Mesendoderm (in vitro differentiated cells): Measurements from ENCODE around the gene DENND4C.

Source experiments
- DNase-seq: peaks from one replicate; pipeline ENCODE4 v3.0.0; 2013
- H2AK5ac ChIP-seq: 2 replicates; pipeline ENCODE4 v1.6.1; 2013; ENCODE audit warnings: low read length, inconsistent platforms
- H2BK120ac ChIP-seq: 2 replicates; pipeline ENCODE4 v1.6.1; 2013; ENCODE audit warnings: low read depth, mild to moderate bottlenecking, low read length, moderate library complexity, mixed read lengths
- H2BK15ac ChIP-seq: replicated peaks from 2 replicates; pipeline ENCODE4 v1.6.1; 2013; ENCODE audit warnings: low read depth, mild to moderate bottlenecking, moderate library complexity
- H2BK5ac ChIP-seq: 2 replicates; pipeline ENCODE4 v1.6.1; 2013; ENCODE audit warnings: low read length, inconsistent platforms
- H3K18ac ChIP-seq: 2 replicates; pipeline ENCODE4 v1.6.1; 2013; ENCODE audit warnings: mild to moderate bottlenecking, low read length, mixed read lengths
- H3K23ac ChIP-seq: one replicate; pipeline ENCODE4 v1.6.1; 2013; ENCODE audit warnings: low read length
- H3K27ac ChIP-seq: 2 replicates; pipeline ENCODE4 v1.5.1; 2013; ENCODE audit warnings: low read depth, mild to moderate bottlenecking, inconsistent platforms, low read length, moderate library complexity
- H3K27me3 ChIP-seq: 2 replicates; pipeline ENCODE4 v1.6.1; 2013; ENCODE audit warnings: low read length, control low read depth, mild to moderate bottlenecking, inconsistent platforms; ENCODE audit not compliant: insufficient read depth, poor library complexity
- H3K36me3 ChIP-seq: 2 replicates; pipeline ENCODE4 v1.6.1; 2013; ENCODE audit warnings: low read length, inconsistent platforms; ENCODE audit not compliant: control insufficient read depth, insufficient read depth
- H3K4ac ChIP-seq: one replicate; pipeline ENCODE4 v1.6.1; 2013; ENCODE audit warnings: low read depth, mild to moderate bottlenecking, low read length, moderate library complexity
- H3K4me1 ChIP-seq: 2 replicates; pipeline ENCODE4 v1.6.1; 2013; ENCODE audit warnings: low read depth, low read length, inconsistent platforms; ENCODE audit not compliant: control insufficient read depth
- H3K4me2 ChIP-seq: 2 replicates; pipeline ENCODE4 v1.6.1; 2013; ENCODE audit warnings: low read length
- H3K4me3 ChIP-seq: 2 replicates; pipeline ENCODE4 v1.5.1; 2013; ENCODE audit warnings: mild to moderate bottlenecking, low read length
- H3K56ac ChIP-seq: one replicate; pipeline ENCODE4 v1.6.1; 2013; ENCODE audit warnings: low read length
- H3K79me1 ChIP-seq: 2 replicates; pipeline ENCODE4 v1.6.1; 2013; ENCODE audit warnings: low read length, inconsistent platforms
- H3K79me2 ChIP-seq: 2 replicates; pipeline ENCODE4 v1.6.1; 2013; ENCODE audit warnings: mild to moderate bottlenecking, low read length; ENCODE audit not compliant: control insufficient read depth, insufficient read depth
- H3K9ac ChIP-seq: 2 replicates; pipeline ENCODE4 v1.6.1; 2013; ENCODE audit warnings: low read length, inconsistent platforms
- H4K5ac ChIP-seq: one replicate; pipeline ENCODE4 v1.6.1; 2013; ENCODE audit warnings: low read length
- H4K8ac ChIP-seq: one replicate; pipeline ENCODE4 v1.6.1; 2013; ENCODE audit warnings: low read depth, mild to moderate bottlenecking, control low read depth, low read length, moderate library complexity
- WGBS: extraction: QIAGEN DNeasy Blood & Tissue Kit; methylation state at CpG from one replicate; pipeline ENCODE4 v1.1.7; 2013; ENCODE audit warnings: low lambda C conversion rate, missing lambda C conversion rate; ENCODE audit not compliant: insufficient coverage; ENCODE audit errors: extremely low coverage; 5-methylcytosine and 5-hydroxymethylcytosine counted together

DENND4C gene

GRCh38 chr9:19313573-19313972 lies 83.1 kb downstream of the DENND4C start:
- H2BK120ac ChIP-seq, result no peak overlapping the region
- H3K79me1 ChIP-seq, result no peaks in the 10 kb centered on the region
- no peak overlapping the region for H3K4me2 ChIP-seq
- H3K79me2 ChIP-seq, result no peaks in the 10 kb centered on the region
- no peak for DNase-seq
- H3K27me3 ChIP-seq, result no peaks in the 10 kb centered on the region
- H2BK5ac ChIP-seq, result no peak overlapping the region
- H4K8ac ChIP-seq, result no peak overlapping the region
- H2AK5ac ChIP-seq, result no peak overlapping the region
- no CpG with 5 or more reads among the region's 3 CpGs for WGBS
- no peak overlapping the region for H3K4me3 ChIP-seq
- H4K5ac ChIP-seq, result no peak overlapping the region
- no peak overlapping the region for H3K23ac ChIP-seq
- H3K9ac ChIP-seq, result no peak overlapping the region
- no peak overlapping the region for H3K18ac ChIP-seq
- no peak overlapping the region for H3K56ac ChIP-seq
- no peak overlapping the region for H3K4ac ChIP-seq
- H3K36me3 ChIP-seq, result no peaks in the 10 kb centered on the region
- no peak overlapping the region for H2BK15ac ChIP-seq
- H3K27ac ChIP-seq, result no peak overlapping the region
- no peaks in the 10 kb centered on the region for H3K4me1 ChIP-seq

GRCh38 chr9:19320495-19320894 lies 90.0 kb downstream of the DENND4C start:
- Histone ChIP-seq H3K4ac (no peak overlapping the region), H2BK120ac (no peak overlapping the region), H3K23ac (no peak overlapping the region), H3K18ac (no peak overlapping the region), H3K4me3 (no peak overlapping the region), H2BK5ac (no peak overlapping the region), H3K4me1 (no peaks in the 10 kb centered on the region), H3K79me1 (no peaks in the 10 kb centered on the region), H3K79me2 (no peaks in the 10 kb centered on the region), H2BK15ac (no peak overlapping the region), H4K5ac (no peak overlapping the region), H3K9ac (no peak overlapping the region), H3K56ac (no peak overlapping the region), H4K8ac (no peak overlapping the region), H3K36me3 (no peaks in the 10 kb centered on the region), H3K27ac (no peak overlapping the region), H3K27me3 (no peaks in the 10 kb centered on the region), H3K4me2 (no peak overlapping the region), H2AK5ac (no peak overlapping the region)
- DNase-seq, result no peak
- no CpG with 5 or more reads among the region's 1 CpG for WGBS

GRCh38 chr9:19331877-19332276 lies 101.4 kb downstream of the DENND4C start:
- Histone ChIP-seq H2BK15ac (no peak overlapping the region), H3K4me2 (no peak overlapping the region), H3K56ac (no peak overlapping the region), H3K79me2 (no peaks in the 10 kb centered on the region), H3K27ac (no peak overlapping the region), H4K8ac (no peak overlapping the region), H4K5ac (no peak overlapping the region), H3K79me1 (no peaks in the 10 kb centered on the region), H3K9ac (no peak overlapping the region), H2BK120ac (no peak overlapping the region), H2AK5ac (no peak overlapping the region), H3K23ac (no peak overlapping the region), H3K4ac (no peak overlapping the region), H3K4me3 (no peak overlapping the region), H3K18ac (no peak overlapping the region), H3K27me3 (no peaks in the 10 kb centered on the region), H3K4me1 (no peaks in the 10 kb centered on the region), H3K36me3 (no peaks in the 10 kb centered on the region), H2BK5ac (no peak overlapping the region)
- WGBS, result no CpG with 5 or more reads among the region's 2 CpGs
- no peak for DNase-seq

GRCh38 chr9:19336166-19336565 lies 105.7 kb downstream of the DENND4C start:
- H2BK15ac ChIP-seq, result no peak overlapping the region
- H3K4ac ChIP-seq, result no peak overlapping the region
- no peaks in the 10 kb centered on the region for H3K79me2 ChIP-seq
- H3K27ac ChIP-seq, result no peak overlapping the region
- no peak for DNase-seq
- no CpG with 5 or more reads among the region's 7 CpGs for WGBS
- H3K36me3 ChIP-seq, result peaks cover 1% of the 10 kb centered on the region
- H3K56ac ChIP-seq, result no peak overlapping the region
- no peak overlapping the region for H2BK120ac ChIP-seq
- no peaks in the 10 kb centered on the region for H3K27me3 ChIP-seq
- H2BK5ac ChIP-seq, result no peak overlapping the region
- H4K5ac ChIP-seq, result no peak overlapping the region
- H4K8ac ChIP-seq, result no peak overlapping the region
- H2AK5ac ChIP-seq, result no peak overlapping the region
- no peak overlapping the region for H3K9ac ChIP-seq
- H3K18ac ChIP-seq, result no peak overlapping the region
- no peak overlapping the region for H3K4me2 ChIP-seq
- H3K4me3 ChIP-seq, result no peak overlapping the region
- H3K79me1 ChIP-seq, result no peaks in the 10 kb centered on the region
- H3K4me1 ChIP-seq, result no peaks in the 10 kb centered on the region
- no peak overlapping the region for H3K23ac ChIP-seq

- Histone ChIP-seq H3K79me1 (no peaks in the 10 kb centered on the region), H3K27ac (no peak overlapping the region), H4K5ac (no peak overlapping the region), H3K9ac (no peak overlapping the region), H3K23ac (no peak overlapping the region), H2BK5ac (no peak overlapping the region), H2AK5ac (no peak overlapping the region), H3K4ac (no peak overlapping the region), H3K27me3 (no peaks in the 10 kb centered on the region), H3K4me1 (no peaks in the 10 kb centered on the region), H3K18ac (no peak overlapping the region), H3K79me2 (no peaks in the 10 kb centered on the region), H3K4me2 (no peak overlapping the region), H2BK15ac (no peak overlapping the region), H3K4me3 (no peak overlapping the region), H3K56ac (no peak overlapping the region), H3K36me3 (no peaks in the 10 kb centered on the region), H4K8ac (no peak overlapping the region), H2BK120ac (no peak overlapping the region)
- no CpG with 5 or more reads among the region's 2 CpGs for WGBS
- no peak for DNase-seq
Measured at GRCh38 chr9:19342947-19343346, 112.5 kb downstream of the DENND4C start.

GRCh38 chr9:19358701-19359100 lies 128.2 kb downstream of the DENND4C start:
- no CpG with 5 or more reads among the region's 3 CpGs for WGBS
- no peak overlapping the region for H4K8ac ChIP-seq

More at GRCh38 chr9:19358701-19359100, 128.2 kb downstream of the DENND4C start:
- H3K18ac ChIP-seq, result no peak overlapping the region
- H3K4me1 ChIP-seq, result no peaks in the 10 kb centered on the region
- no peak overlapping the region for H3K4me2 ChIP-seq
- H3K79me2 ChIP-seq, result no peaks in the 10 kb centered on the region
- H3K27me3 ChIP-seq, result no peaks in the 10 kb centered on the region
- no peak overlapping the region for H3K4me3 ChIP-seq
- H4K5ac ChIP-seq, result no peak overlapping the region
- H2BK15ac ChIP-seq, result no peak overlapping the region
- DNase-seq, result no peak
- H3K9ac ChIP-seq, result no peak overlapping the region
- no peak overlapping the region for H2BK120ac ChIP-seq
- no peaks in the 10 kb centered on the region for H3K79me1 ChIP-seq
- no peak overlapping the region for H2BK5ac ChIP-seq
- H3K27ac ChIP-seq, result no peak overlapping the region
- H3K4ac ChIP-seq, result no peak overlapping the region
- H2AK5ac ChIP-seq, result no peak overlapping the region
- H3K56ac ChIP-seq, result no peak overlapping the region
- no peak overlapping the region for H3K23ac ChIP-seq
- H3K36me3 ChIP-seq, result no peaks in the 10 kb centered on the region
